ENCODE results near the gene MCM8. TPM values are rescaled to one million over a fixed set of nuclear protein-coding genes. Genes with fewer than 3 reads are reported as not detected.

Gene MCM8
- polyA plus RNA-seq, 3 donors, result 0.07 to 0.51 (median 0.18) TPM

DNA sequence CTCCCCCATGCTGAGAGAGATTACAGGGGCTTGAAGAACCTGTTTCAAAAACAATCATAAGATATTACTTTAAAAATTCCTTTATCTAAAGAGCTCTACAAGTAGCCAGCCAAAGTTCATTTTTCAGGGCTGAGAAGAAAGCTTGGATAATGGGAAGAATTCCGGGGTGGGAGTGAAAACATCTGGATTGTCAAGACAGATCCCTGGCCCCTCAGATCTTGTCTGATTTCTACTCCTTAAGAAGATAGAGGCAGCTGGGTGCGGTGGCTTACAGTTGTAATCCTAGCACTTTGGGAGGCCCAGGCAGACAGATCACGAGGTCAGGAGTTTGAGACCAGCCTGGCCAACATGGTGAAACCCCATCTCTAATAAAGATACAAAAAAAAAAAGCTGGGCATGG, 24.9 kb upstream of the MCM8 start:
- TF ChIP-seq, protein P1, sequence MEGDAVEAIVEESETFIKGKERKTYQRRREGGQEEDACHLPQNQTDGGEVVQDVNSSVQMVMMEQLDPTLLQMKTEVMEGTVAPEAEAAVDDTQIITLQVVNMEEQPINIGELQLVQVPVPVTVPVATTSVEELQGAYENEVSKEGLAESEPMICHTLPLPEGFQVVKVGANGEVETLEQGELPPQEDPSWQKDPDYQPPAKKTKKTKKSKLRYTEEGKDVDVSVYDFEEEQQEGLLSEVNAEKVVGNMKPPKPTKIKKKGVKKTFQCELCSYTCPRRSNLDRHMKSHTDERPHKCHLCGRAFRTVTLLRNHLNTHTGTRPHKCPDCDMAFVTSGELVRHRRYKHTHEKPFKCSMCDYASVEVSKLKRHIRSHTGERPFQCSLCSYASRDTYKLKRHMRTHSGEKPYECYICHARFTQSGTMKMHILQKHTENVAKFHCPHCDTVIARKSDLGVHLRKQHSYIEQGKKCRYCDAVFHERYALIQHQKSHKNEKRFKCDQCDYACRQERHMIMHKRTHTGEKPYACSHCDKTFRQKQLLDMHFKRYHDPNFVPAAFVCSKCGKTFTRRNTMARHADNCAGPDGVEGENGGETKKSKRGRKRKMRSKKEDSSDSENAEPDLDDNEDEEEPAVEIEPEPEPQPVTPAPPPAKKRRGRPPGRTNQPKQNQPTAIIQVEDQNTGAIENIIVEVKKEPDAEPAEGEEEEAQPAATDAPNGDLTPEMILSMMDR (IDR thresholded peaks at IDR 0.05), result no peak

DNA sequence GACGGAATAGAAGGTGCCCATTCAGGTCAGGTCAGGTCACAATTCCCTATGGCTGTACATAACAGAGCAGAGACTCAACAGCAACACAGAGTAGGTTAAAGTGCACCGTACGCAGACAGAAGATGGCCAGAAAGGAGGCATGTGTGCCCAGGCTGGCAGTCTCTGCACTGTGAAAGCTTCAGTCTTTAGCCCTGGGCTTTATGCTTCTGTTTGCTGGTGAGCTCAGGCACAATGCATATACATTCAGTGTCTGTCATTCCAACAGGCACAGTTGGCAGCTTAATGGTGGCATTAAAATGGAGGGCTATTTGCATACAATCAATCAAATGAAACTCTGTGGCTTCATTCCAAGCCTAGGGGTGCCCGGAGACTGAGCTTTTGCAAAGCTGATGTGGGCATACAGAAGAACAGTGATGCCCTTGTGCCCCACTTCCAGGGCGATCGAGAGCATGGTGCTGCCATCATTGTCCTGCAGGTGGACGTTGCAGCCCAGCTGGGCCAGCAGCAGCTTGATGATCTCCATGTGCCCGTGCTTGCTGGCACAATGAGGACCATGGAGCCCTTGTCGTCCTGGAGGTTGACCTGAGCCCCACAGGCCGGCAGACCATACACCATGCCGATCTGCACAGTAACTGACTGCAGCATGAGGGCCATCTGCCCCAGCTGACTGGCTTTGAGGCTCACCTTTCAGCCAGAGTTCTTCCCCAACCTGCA, 22.5 kb upstream of the MCM8 start:
- Histone ChIP-seq H3K4me3 (replicated peaks in 1 of 3; ENCODE audit: low read depth in 2 of 3, low read length in 3 of 3) (no peak overlapping the region), H3K4me2 (replicated peaks; ENCODE audit: extremely low read depth, low read length, poor library complexity, severe bottlenecking) (no peak overlapping the region), H3K9me3 (replicated peaks in 1 of 2; ENCODE audit: control insufficient read depth in 1 of 2, insufficient read depth in 1 of 2, low read length in 2 of 2) (no peaks in the 10 kb centered on the region), H3K36me3 (replicated peaks in 1 of 2; ENCODE audit: control insufficient read depth in 1 of 2, insufficient read depth in 2 of 2, low read length in 2 of 2) (no peaks in the 10 kb centered on the region), H4K20me1 (ENCODE audit: insufficient read depth, low read length) (no peaks in the 10 kb centered on the region), H2AFZ (ENCODE audit: insufficient read depth, low read depth, low read length, poor library complexity, severe bottlenecking) (no peak overlapping the region), H3K4me1 (ENCODE audit: control insufficient read depth in 1 of 2, insufficient read depth in 2 of 2, low read length in 2 of 2) (no peaks in the 10 kb centered on the region), H3K79me2 (ENCODE audit: insufficient read depth, low read length) (no peaks in the 10 kb centered on the region), H3K9ac (ENCODE audit: insufficient read depth, low read length, poor library complexity, severe bottlenecking) (no peak overlapping the region), H3K27ac (ENCODE audit: low read depth in 1 of 2, low read length in 2 of 2) (no peak overlapping the region), H3K27me3 (ENCODE audit: control insufficient read depth in 2 of 2, insufficient read depth in 2 of 2, low read length in 2 of 2) (no peaks in the 10 kb centered on the region)
- peaks cover 6% of the 10 kb centered on the region for H3K4me1 Mint-ChIP-seq
- 89% methylated on average over 11 of the region's 11 CpGs for WGBS (ENCODE audit: insufficient coverage)
- DNase-seq, result no peak
- no peak overlapping the region for H3K27ac Mint-ChIP-seq
- no peaks in the 10 kb centered on the region for H3K9me3 Mint-ChIP-seq
- H3K27me3 Mint-ChIP-seq (ENCODE audit: low read depth in 3 of 3), result peaks cover 4 to 14% (median 8%) of the 10 kb centered on the region in 3 donors
- H3K4me3 Mint-ChIP-seq, result no peak overlapping the region
- H3K36me3 Mint-ChIP-seq, result no peaks in the 10 kb centered on the region
- TF ChIP-seq, protein P1 (IDR thresholded peaks at IDR 0.05), result no peak
- intact Hi-C loops (cut with micrococcal nuclease), result no loop called here

More for the DNA sequence above, 24.9 kb upstream of the MCM8 start:
- Histone ChIP-seq H4K20me1 (ENCODE audit: insufficient read depth, low read length) (no peaks in the 10 kb centered on the region), H3K4me1 (ENCODE audit: control insufficient read depth in 1 of 2, insufficient read depth in 2 of 2, low read length in 2 of 2) (no peaks in the 10 kb centered on the region), H3K36me3 (replicated peaks in 1 of 2; ENCODE audit: control insufficient read depth in 1 of 2, insufficient read depth in 2 of 2, low read length in 2 of 2) (no peaks in the 10 kb centered on the region), H3K79me2 (ENCODE audit: insufficient read depth, low read length) (no peaks in the 10 kb centered on the region), H3K4me2 (replicated peaks; ENCODE audit: extremely low read depth, low read length, poor library complexity, severe bottlenecking) (no peak overlapping the region), H3K9ac (ENCODE audit: insufficient read depth, low read length, poor library complexity, severe bottlenecking) (no peak overlapping the region), H3K4me3 (replicated peaks in 1 of 3; ENCODE audit: low read depth in 2 of 3, low read length in 3 of 3) (no peak overlapping the region), H3K27me3 (ENCODE audit: control insufficient read depth in 2 of 2, insufficient read depth in 2 of 2, low read length in 2 of 2) (no peaks in the 10 kb centered on the region), H3K27ac (ENCODE audit: low read depth in 1 of 2, low read length in 2 of 2) (no peak overlapping the region), H2AFZ (ENCODE audit: insufficient read depth, low read depth, low read length, poor library complexity, severe bottlenecking) (no peak overlapping the region), H3K9me3 (replicated peaks in 1 of 2; ENCODE audit: control insufficient read depth in 1 of 2, insufficient read depth in 1 of 2, low read length in 2 of 2) (no peaks in the 10 kb centered on the region)
- DNase-seq, result no peak
- 100% methylated on average over 2 of the region's 3 CpGs for WGBS (ENCODE audit: insufficient coverage)
- Mint-ChIP-seq H3K36me3 (no peaks in the 10 kb centered on the region), H3K27me3 (ENCODE audit: low read depth in 3 of 3) (peaks cover 5 to 12% (median 7%) of the 10 kb centered on the region in 3 donors), H3K27ac (no peak overlapping the region), H3K4me3 (no peak overlapping the region), H3K9me3 (no peaks in the 10 kb centered on the region), H3K4me1 (peaks cover 6% of the 10 kb centered on the region)
- intact Hi-C loops (cut with micrococcal nuclease), result no loop called here
